GM23248 (cell line): Measurements from ENCODE around the gene MAFG.

ENCODE experiments used
- EZH2 ChIP-seq: fragments of 200-600 bp; sonication (generic); IDR thresholded peaks from 2 replicates; pipeline ENCODE4 v1.6.1; 2018; ENCODE audit warnings: antibody characterized with exemption, mild to moderate bottlenecking; ENCODE audit not compliant: insufficient read depth, poor library complexity, severe bottlenecking
- EZH2phosphoT487 ChIP-seq: fragments of 200-600 bp; sonication (generic); IDR thresholded peaks from 2 replicates; pipeline ENCODE4 v1.6.1; 2018; ENCODE audit warnings: antibody characterized with exemption, moderate library complexity, mild to moderate bottlenecking, low read depth; ENCODE audit not compliant: insufficient read depth

DNA sequence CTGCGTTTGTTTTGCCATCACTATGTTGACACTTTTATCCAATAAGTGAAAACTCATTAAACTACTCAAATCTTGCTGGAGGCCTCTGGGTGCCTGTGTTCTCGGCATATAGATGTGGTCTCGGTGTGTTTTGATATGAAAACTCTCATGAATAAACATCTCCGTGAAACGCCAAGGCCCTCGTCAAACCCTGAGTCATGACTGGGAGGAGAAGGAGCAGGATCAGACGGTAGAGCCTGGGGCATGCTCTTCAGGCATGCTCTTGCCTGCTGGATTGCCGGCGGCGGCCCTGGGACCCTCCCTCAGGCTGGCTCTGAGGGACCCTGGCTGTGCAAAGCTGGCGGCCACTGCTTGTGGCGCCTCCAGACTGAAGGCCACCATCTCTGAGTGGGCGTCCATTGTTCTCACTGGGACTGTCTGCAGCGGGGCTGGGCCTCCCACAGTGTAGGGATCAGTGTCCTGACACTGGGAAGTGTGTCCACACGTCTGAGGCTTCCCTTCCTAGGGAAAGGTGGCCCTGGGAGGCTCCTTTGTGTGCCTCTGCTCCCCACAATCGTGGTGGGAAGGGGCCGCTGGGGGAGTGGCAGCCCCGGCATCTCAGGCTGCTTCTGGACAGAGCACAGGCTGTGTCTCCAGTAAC, 27.2 kb downstream of the MAFG start:
- TF ChIP-seq EZH2phosphoT487 (no peak), EZH2 (no peak)
